Transverse colon (tissue), 4 donors: Measurements from ENCODE around the gene MRPL45. TPM values are rescaled to one million over a fixed set of nuclear protein-coding genes. Genes with fewer than 3 reads are reported as not detected.

ENCODE experiments used
- DNase-seq: peaks from one replicate; pipeline ENCODE4 v3.0.0-alpha.2; 2019
- H3K27ac ChIP-seq, 4 donors: fragments of 200-600 bp; sonication (generic); 2 replicates each; pipeline ENCODE4 v1.5.1; 2016 to 2018; ENCODE audit warnings: inconsistent platforms in 4 of 4
- H3K27me3 ChIP-seq: fragments of 200-600 bp; sonication (generic); 2 replicates; pipeline ENCODE4 v1.5.1; 2017; ENCODE audit warnings: inconsistent platforms
- H3K36me3 ChIP-seq, 4 donors: fragments of 200-600 bp; sonication (generic); 2 replicates each; pipeline ENCODE4 v1.5.1; 2017 to 2019; ENCODE audit warnings: inconsistent platforms in 4 of 4
- H3K4me1 ChIP-seq, 4 donors: fragments of 200-600 bp; sonication (generic); 2 replicates each; pipeline ENCODE4 v1.5.1; 2017 to 2020; ENCODE audit warnings: inconsistent platforms in 4 of 4
- H3K4me3 ChIP-seq, 4 donors: fragments of 200-600 bp; sonication (generic); 1 replicate in 1 of 4; 2 replicates in 3 of 4; pipeline versions ENCODE4 v1.5.1 to v1.6.1; 2017 to 2019; ENCODE audit warnings: inconsistent platforms in 4 of 4
- H3K9me3 ChIP-seq, 2 donors: fragments of 200-600 bp; sonication (generic); 2 replicates each; pipeline ENCODE4 v1.5.1; 2017 to 2019; ENCODE audit warnings: inconsistent platforms in 2 of 2
- EP300 ChIP-seq: sonication (generic); formaldehyde crosslinking; IDR thresholded peaks from one replicate; pipeline ENCODE4 v1.6.1; 2017; ENCODE audit warnings: antibody characterized with exemption, low read depth
- POLR2A ChIP-seq: fragments of 450-650 bp; IDR thresholded peaks from one replicate; pipeline ENCODE4 v1.6.1; 2016; ENCODE audit warnings: antibody characterized with exemption, mild to moderate bottlenecking, moderate library complexity
- POLR2AphosphoS5 ChIP-seq, 3 donors: sonication (generic); formaldehyde crosslinking; IDR thresholded peaks; one replicate each; pipeline ENCODE4 v1.6.1; 2016; ENCODE audit warnings: antibody characterized with exemption in 3 of 3
- WGBS, 2 donors: methylation state at CpG; one replicate each; pipeline ENCODE4 v1.1.5; 2018; ENCODE audit warnings: low coverage in 1 of 2; 5-methylcytosine and 5-hydroxymethylcytosine counted together
- in situ Hi-C, 4 donors: fragments of 200-750 bp; cut with MboI; loops; one replicate each; pipeline versions ENCODE4 v1.15.0 to v1.15.1; 2017; ENCODE audit warnings: low sequenced_read_pairs in 3 of 4, low pct_ligation_motif_present in 1 of 4, low pct_unique_long_range_greater_than_20kb in 1 of 4
- intact Hi-C: fragments of 100-400 bp; cut with DNase I; formaldehyde crosslinking; loops from one replicate; pipeline ENCODE4 v1.15.1; 2023; ENCODE audit warnings: low total_unique reads
- total RNA-seq, 4 donors: library from RNA; depleted of rRNA; stranded (reverse); fragments of >200 nt; gene quantifications; one replicate each; pipeline ENCODE4 v1.1.0, GENCODE V29; 2016
- TF ChIP-seq, protein P1 (sequence below), 5 experiments: fragments of 200-600 bp in 3 of 5; fragments of 450-650 bp in 2 of 5; sonication (generic) in 3 of 5; IDR thresholded peaks; 1 replicate in 2 of 5; 2 replicates in 3 of 5; pipeline ENCODE4 v1.5.1; 2016 to 2017; ENCODE audit warnings: antibody characterized with exemption in 5 of 5, inconsistent platforms in 3 of 5, mild to moderate bottlenecking in 2 of 5, moderate library complexity in 1 of 5

MRPL45 gene
- total RNA-seq, 4 donors from 2014 or later: 5.2 to 30.8 (median 18.9) TPM

DNA sequence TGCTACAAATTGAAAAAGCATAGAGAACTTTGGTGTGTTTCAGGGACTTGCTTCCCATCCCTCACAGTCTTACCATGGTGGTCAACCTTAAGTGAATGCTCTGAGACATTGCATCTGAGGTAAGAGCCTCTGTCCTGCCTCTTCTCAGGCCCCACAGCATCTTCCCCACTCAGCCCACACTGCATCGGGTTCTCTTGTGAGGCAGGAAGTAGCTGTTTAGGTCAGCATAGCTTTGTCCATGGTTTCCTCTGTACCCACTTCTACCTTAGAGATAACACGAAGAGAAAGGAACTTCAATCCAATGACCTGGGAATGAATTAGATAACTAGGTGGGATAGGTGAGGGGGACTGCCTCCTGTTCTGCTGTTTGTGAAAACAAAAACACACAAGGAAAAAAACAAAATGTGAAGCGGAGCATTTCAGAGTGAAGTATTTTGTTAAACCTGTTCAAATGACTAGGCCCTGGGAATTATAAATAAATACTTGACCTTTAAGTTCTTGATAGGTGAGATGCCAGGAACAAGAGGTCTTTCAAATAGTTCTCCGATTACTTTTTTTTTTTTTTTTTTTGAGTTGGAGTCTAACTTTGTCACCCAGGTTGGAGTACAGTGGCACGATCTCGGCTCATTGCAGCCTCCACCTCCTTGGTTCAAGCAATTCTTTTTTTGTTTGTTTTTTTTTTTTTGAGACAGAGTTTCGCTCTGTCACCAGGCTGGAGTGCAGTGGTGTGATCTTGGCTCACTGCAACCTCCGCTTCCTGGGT, 72.3 kb downstream of the MRPL45 start:
- H3K27ac ChIP-seq: no peak overlapping the region
- peaks cover 0 to 32% (median 14%) of the 10 kb centered on the region in 4 donors for H3K36me3 ChIP-seq

More for the DNA sequence above, 72.3 kb downstream of the MRPL45 start:
- no peaks in the 10 kb centered on the region for H3K27me3 ChIP-seq
- in situ Hi-C loops: no loop called here
- no peak overlapping the region for H3K4me3 ChIP-seq
- intact Hi-C loops: no loop called here
- TF ChIP-seq EP300 (no peak), POLR2AphosphoS5 (IDR thresholded peaks at IDR 0.05) (no peak), POLR2A (no peak)
- TF ChIP-seq, protein P1, sequence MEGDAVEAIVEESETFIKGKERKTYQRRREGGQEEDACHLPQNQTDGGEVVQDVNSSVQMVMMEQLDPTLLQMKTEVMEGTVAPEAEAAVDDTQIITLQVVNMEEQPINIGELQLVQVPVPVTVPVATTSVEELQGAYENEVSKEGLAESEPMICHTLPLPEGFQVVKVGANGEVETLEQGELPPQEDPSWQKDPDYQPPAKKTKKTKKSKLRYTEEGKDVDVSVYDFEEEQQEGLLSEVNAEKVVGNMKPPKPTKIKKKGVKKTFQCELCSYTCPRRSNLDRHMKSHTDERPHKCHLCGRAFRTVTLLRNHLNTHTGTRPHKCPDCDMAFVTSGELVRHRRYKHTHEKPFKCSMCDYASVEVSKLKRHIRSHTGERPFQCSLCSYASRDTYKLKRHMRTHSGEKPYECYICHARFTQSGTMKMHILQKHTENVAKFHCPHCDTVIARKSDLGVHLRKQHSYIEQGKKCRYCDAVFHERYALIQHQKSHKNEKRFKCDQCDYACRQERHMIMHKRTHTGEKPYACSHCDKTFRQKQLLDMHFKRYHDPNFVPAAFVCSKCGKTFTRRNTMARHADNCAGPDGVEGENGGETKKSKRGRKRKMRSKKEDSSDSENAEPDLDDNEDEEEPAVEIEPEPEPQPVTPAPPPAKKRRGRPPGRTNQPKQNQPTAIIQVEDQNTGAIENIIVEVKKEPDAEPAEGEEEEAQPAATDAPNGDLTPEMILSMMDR (IDR thresholded peaks at IDR 0.05): no peak
- 85 to 90% methylated on average over 3 to 8 of the region's 8 CpGs for WGBS, 2 donors
- H3K9me3 ChIP-seq: no peaks in the 10 kb centered on the region
- no peak for DNase-seq
- H3K4me1 ChIP-seq: no peaks in the 10 kb centered on the region

Other genes with a start within 250 kb of the MRPL45 start
- gene TBC1D3C, start 228.5 kb upstream of the MRPL45 start, total RNA-seq: not detected
- gene TBC1D3E, start 169.2 kb upstream of the MRPL45 start, total RNA-seq: not detected
- gene TBC1D3, start 104.6 kb upstream of the MRPL45 start, total RNA-seq: not detected
- gene GPR179, start 46.8 kb downstream of the MRPL45 start, total RNA-seq: under 1 TPM in 2 of 4 donors, not detected in 2; under 0.01 to 0.16 TPM
- gene SOCS7, start 54.7 kb downstream of the MRPL45 start, total RNA-seq: 10 to 100 TPM in 3 of 4 donors, 1 to 10 TPM in 1; 3.0 to 20.1 (median 15.2) TPM
- gene ARHGAP23, start 131.3 kb downstream of the MRPL45 start, total RNA-seq: 10 to 100 TPM in 3 of 4 donors, 1 to 10 TPM in 1; 4.5 to 21.7 (median 17.0) TPM